Trophoblast cell (in vitro differentiated cells and primary cell): ENCODE measurements around the gene CBX7.

Source experiments
- DNase-seq, 2 donors: peaks; one replicate each; pipeline ENCODE4 v3.0.0-alpha.2; 2016
- H2AFZ ChIP-seq: 2 replicates; pipeline ENCODE4 v1.6.1; 2013; ENCODE audit warnings: low read length, moderate library complexity, mild to moderate bottlenecking; ENCODE audit not compliant: insufficient read depth, poor library complexity
- H2AK5ac ChIP-seq: 2 replicates; pipeline ENCODE4 v1.6.1; 2013; ENCODE audit warnings: mild to moderate bottlenecking, low read length
- H2BK120ac ChIP-seq: 2 replicates; pipeline ENCODE4 v1.6.1; 2013; ENCODE audit warnings: low read length, mild to moderate bottlenecking, moderate library complexity; ENCODE audit not compliant: insufficient read depth, poor library complexity
- H2BK12ac ChIP-seq: 2 replicates; pipeline ENCODE4 v1.6.1; 2013; ENCODE audit warnings: mild to moderate bottlenecking, low read length, moderate library complexity
- H2BK5ac ChIP-seq: 2 replicates; pipeline ENCODE4 v1.6.1; 2013; ENCODE audit warnings: low read length, low read depth, moderate library complexity, mild to moderate bottlenecking; ENCODE audit not compliant: poor library complexity
- H3K14ac ChIP-seq: 2 replicates; pipeline ENCODE4 v1.6.1; 2013; ENCODE audit warnings: mild to moderate bottlenecking, low read length
- H3K18ac ChIP-seq: 2 replicates; pipeline ENCODE4 v1.6.1; 2013; ENCODE audit warnings: mild to moderate bottlenecking, low read length
- H3K23ac ChIP-seq: 2 replicates; pipeline ENCODE4 v1.6.1; 2013; ENCODE audit warnings: low read length
- H3K27ac ChIP-seq: 2 replicates; pipeline ENCODE4 v1.5.1; 2013; ENCODE audit warnings: low read depth, mild to moderate bottlenecking, inconsistent platforms, low read length, moderate library complexity
- H3K27me3 ChIP-seq: 2 replicates; pipeline ENCODE4 v1.6.1; 2013; ENCODE audit warnings: inconsistent platforms, mild to moderate bottlenecking, low read length, moderate library complexity; ENCODE audit not compliant: insufficient read depth
- H3K36me3 ChIP-seq, 2 experiments: 1 replicate in 1 of 2; 2 replicates in 1 of 2; pipeline ENCODE4 v1.6.1; 2013; ENCODE audit warnings: low read length in 2 of 2, mild to moderate bottlenecking in 2 of 2, moderate library complexity in 1 of 2; ENCODE audit not compliant: insufficient read depth in 2 of 2, control insufficient read depth in 1 of 2
- H3K4ac ChIP-seq: 2 replicates; pipeline ENCODE4 v1.6.1; 2013; ENCODE audit warnings: low read depth, mild to moderate bottlenecking, low read length, moderate library complexity
- H3K4me1 ChIP-seq, 2 experiments: 1 replicate in 1 of 2; 2 replicates in 1 of 2; pipeline ENCODE4 v1.6.1; 2013; ENCODE audit warnings: low read length in 2 of 2, mild to moderate bottlenecking in 2 of 2, moderate library complexity in 1 of 2; ENCODE audit not compliant: insufficient read depth in 2 of 2, control insufficient read depth in 1 of 2
- H3K4me2 ChIP-seq: 2 replicates; pipeline ENCODE4 v1.6.1; 2013; ENCODE audit warnings: inconsistent platforms, mild to moderate bottlenecking, low read length, moderate library complexity
- H3K4me3 ChIP-seq: 2 replicates; pipeline ENCODE4 v1.5.1; 2013; ENCODE audit warnings: mild to moderate bottlenecking, low read depth, low read length, inconsistent platforms
- H3K79me1 ChIP-seq: one replicate; pipeline ENCODE4 v1.6.1; 2013; ENCODE audit warnings: low read length
- H3K79me2 ChIP-seq: 2 replicates; pipeline ENCODE4 v1.6.1; 2013; ENCODE audit warnings: low read length, mild to moderate bottlenecking; ENCODE audit not compliant: control insufficient read depth, insufficient read depth, poor library complexity
- H3K9ac ChIP-seq: 2 replicates; pipeline ENCODE4 v1.6.1; 2013; ENCODE audit warnings: mild to moderate bottlenecking, low read length
- H3K9me3 ChIP-seq: 2 replicates; pipeline ENCODE4 v1.6.1; 2013; ENCODE audit warnings: low read depth, mild to moderate bottlenecking, control low read depth, inconsistent platforms, low read length; ENCODE audit not compliant: insufficient read depth
- H4K12ac ChIP-seq: 2 replicates; pipeline ENCODE4 v1.6.1; 2013; ENCODE audit warnings: low read depth, mild to moderate bottlenecking, low read length, moderate library complexity
- H4K8ac ChIP-seq: 2 replicates; pipeline ENCODE4 v1.6.1; 2013; ENCODE audit warnings: low read depth, mild to moderate bottlenecking, low read length, moderate library complexity
- H4K91ac ChIP-seq: one replicate; pipeline ENCODE4 v1.6.1; 2013; ENCODE audit warnings: low read depth, mild to moderate bottlenecking, low read length, moderate library complexity
- WGBS: extraction: QIAGEN DNeasy Blood & Tissue Kit; methylation state at CpG from one replicate; pipeline ENCODE4 v1.1.7; 2013; ENCODE audit warnings: missing lambda C conversion rate; ENCODE audit not compliant: insufficient read length, insufficient coverage; ENCODE audit errors: extremely low coverage; 5-methylcytosine and 5-hydroxymethylcytosine counted together

Gene CBX7

GRCh38 chr22:39114112-39114511 lies 38.4 kb downstream of the CBX7 start:
- Histone ChIP-seq H3K18ac (no peak overlapping the region), H3K27me3 (no peaks in the 10 kb centered on the region), H3K79me2 (peaks cover 4% of the 10 kb centered on the region), H4K91ac (no peak overlapping the region), H3K9me3 (no peaks in the 10 kb centered on the region), H2BK5ac (no peak overlapping the region), H3K23ac (no peak overlapping the region), H3K4ac (no peak overlapping the region), H3K4me2 (no peak overlapping the region), H3K14ac (no peak overlapping the region), H3K4me3 (no peak overlapping the region), H2AFZ (no peak overlapping the region), H3K79me1 (peaks cover 10% of the 10 kb centered on the region), H4K8ac (no peak overlapping the region), H3K27ac (no peak overlapping the region), H2BK12ac (no peak overlapping the region), H3K4me1 (peaks cover 8 to 9% of the 10 kb centered on the region in 2 experiments), H3K9ac (no peak overlapping the region), H4K12ac (no peak overlapping the region), H2AK5ac (no peak overlapping the region), H3K36me3 (no peaks in the 10 kb centered on the region), H2BK120ac (no peak overlapping the region)
- no CpG with 5 or more reads among the region's 6 CpGs for WGBS
- DNase-seq, result no peak

- H4K8ac ChIP-seq, result peak overlapping the region; percentile 90
These were observed 41.6 kb downstream of the CBX7 start for GRCh38 chr22:39110631-39111561.

GRCh38 chr22:39109361-39109760 lies 43.1 kb downstream of the CBX7 start:
- DNase-seq, result no peak
- H4K12ac ChIP-seq, result no peak overlapping the region
- no CpG with 5 or more reads among the region's 9 CpGs for WGBS
- H3K27ac ChIP-seq, result no peak overlapping the region
- H2AFZ ChIP-seq, result no peak overlapping the region
- H3K4me3 ChIP-seq, result no peak overlapping the region
- H3K4me1 ChIP-seq, result peaks cover 8 to 9% of the 10 kb centered on the region in 2 experiments
- H3K79me2 ChIP-seq, result peaks cover 4% of the 10 kb centered on the region
- H3K9ac ChIP-seq, result no peak overlapping the region
- H3K23ac ChIP-seq, result no peak overlapping the region
- H2BK12ac ChIP-seq, result peak overlapping the region; percentile 30
- no peaks in the 10 kb centered on the region for H3K36me3 ChIP-seq
- no peak overlapping the region for H2AK5ac ChIP-seq
- H2BK5ac ChIP-seq, result no peak overlapping the region
- H3K27me3 ChIP-seq, result no peaks in the 10 kb centered on the region
- no peaks in the 10 kb centered on the region for H3K9me3 ChIP-seq
- no peak overlapping the region for H3K18ac ChIP-seq
- H3K79me1 ChIP-seq, result peaks cover 10% of the 10 kb centered on the region
- no peak overlapping the region for H4K8ac ChIP-seq
- no peak overlapping the region for H3K14ac ChIP-seq
- H3K4ac ChIP-seq, result no peak overlapping the region
- H4K91ac ChIP-seq, result peak overlapping the region; percentile 24
- H3K4me2 ChIP-seq, result no peak overlapping the region
- H2BK120ac ChIP-seq, result no peak overlapping the region

More at GRCh38 chr22:39110631-39111561, 41.6 kb downstream of the CBX7 start:
- H3K9me3 ChIP-seq, result no peaks in the 10 kb centered on the region
- no peak overlapping the region for H3K4me3 ChIP-seq
- H2AFZ ChIP-seq, result peak overlapping the region; percentile 97
- H2BK12ac ChIP-seq, result peak overlapping the region; percentile 81
- no CpG with 5 or more reads among the region's 15 CpGs for whole genome bisulfite sequencing
- H2BK5ac ChIP-seq, result peak overlapping the region; percentile 83
- no peak overlapping the region for H3K9ac ChIP-seq
- peaks cover 10% of the 10 kb centered on the region for H3K79me1 ChIP-seq
- peak overlapping the region; percentile 82 for H2AK5ac ChIP-seq
- peak overlapping the region; percentile 80 for H3K14ac ChIP-seq
- H3K36me3 ChIP-seq, result no peaks in the 10 kb centered on the region
- H3K79me2 ChIP-seq, result peaks cover 4% of the 10 kb centered on the region
- peak overlapping the region; percentile 90 for H3K18ac ChIP-seq
- H4K91ac ChIP-seq, result peak overlapping the region; percentile 96
- peak overlapping the region; percentile 46 for H3K4me2 ChIP-seq
- H2BK120ac ChIP-seq, result peak overlapping the region; percentile 96
- no peaks in the 10 kb centered on the region for H3K27me3 ChIP-seq
- peak overlapping the region; percentile 88 for H3K27ac ChIP-seq
- H4K12ac ChIP-seq, result peak overlapping the region; percentile 84
- H3K23ac ChIP-seq, result no peak overlapping the region
- H3K4ac ChIP-seq, result peak overlapping the region; percentile 64
- peaks cover 8 to 9% of the 10 kb centered on the region in 2 experiments for H3K4me1 ChIP-seq
- DNase-seq, result peak in 1 of 2 donors; percentile 5

- H2BK12ac ChIP-seq, result no peak overlapping the region
- WGBS, result no CpG with 5 or more reads among the region's 4 CpGs
- peaks cover 8% of the 10 kb centered on the region in 2 experiments for H3K4me1 ChIP-seq
- H4K12ac ChIP-seq, result no peak overlapping the region
- no peaks in the 10 kb centered on the region for H3K27me3 ChIP-seq
- no peak overlapping the region for H3K9ac ChIP-seq
- H4K8ac ChIP-seq, result no peak overlapping the region
- no peaks in the 10 kb centered on the region for H3K9me3 ChIP-seq
- no peak overlapping the region for H3K14ac ChIP-seq
- no peak overlapping the region for H3K18ac ChIP-seq
- H4K91ac ChIP-seq, result no peak overlapping the region
- no peak for DNase-seq
- H3K4ac ChIP-seq, result no peak overlapping the region
- H3K23ac ChIP-seq, result no peak overlapping the region
- no peak overlapping the region for H2AK5ac ChIP-seq
- H3K4me3 ChIP-seq, result no peak overlapping the region
- no peak overlapping the region for H3K4me2 ChIP-seq
- H2AFZ ChIP-seq, result no peak overlapping the region
- no peak overlapping the region for H3K27ac ChIP-seq
- no peak overlapping the region for H2BK5ac ChIP-seq
- peaks cover 10% of the 10 kb centered on the region for H3K79me1 ChIP-seq
- peaks cover 4% of the 10 kb centered on the region for H3K79me2 ChIP-seq
- no peak overlapping the region for H2BK120ac ChIP-seq
- H3K36me3 ChIP-seq, result no peaks in the 10 kb centered on the region
These were observed 44.0 kb downstream of the CBX7 start for GRCh38 chr22:39108487-39108886.
